Activated CD8-positive, alpha-beta memory T cell treated with anti-CD3 and anti-CD28 coated beads, Interleukin-2, amount 50 U/mL, for 48 hours (primary cell): ENCODE measurements around the gene MB21D2.
"Not testable (repeated sequence)": the region's sequence is repeated elsewhere in the genome, so short reads cannot be mapped to it uniquely, and the experiment has no call there.

Source experiments
- DNase-seq: peaks from one replicate; pipeline ENCODE4 v3.0.0-alpha.2; 2020

Gene MB21D2

DNA sequence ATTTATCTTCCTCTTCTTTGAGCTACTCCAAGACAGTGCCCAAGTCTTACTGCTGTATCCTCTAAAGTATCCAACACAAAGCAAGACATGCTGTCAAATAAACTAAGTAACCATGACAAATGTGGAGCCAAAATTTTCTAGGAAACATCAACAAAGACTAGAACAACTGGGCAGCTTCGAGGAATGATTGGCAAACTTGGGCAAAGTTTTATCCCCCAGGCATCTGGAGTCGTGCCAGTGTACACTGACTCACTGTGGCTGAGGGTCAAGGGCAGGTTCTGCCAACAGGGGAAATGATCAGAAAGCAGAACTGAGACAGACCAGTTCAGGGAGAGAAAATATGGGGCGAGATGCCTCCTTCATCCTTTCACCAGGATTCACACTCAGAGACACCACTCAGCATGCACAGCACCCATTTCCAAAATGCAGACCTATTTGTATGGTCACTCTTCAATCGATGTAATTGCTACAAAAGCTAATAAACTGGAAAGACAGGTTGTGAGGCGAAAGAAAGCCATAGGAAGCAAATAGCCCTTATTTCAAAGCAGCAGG is 65.8 kb downstream of the MB21D2 start:
- no peak for DNase-seq

DNA sequence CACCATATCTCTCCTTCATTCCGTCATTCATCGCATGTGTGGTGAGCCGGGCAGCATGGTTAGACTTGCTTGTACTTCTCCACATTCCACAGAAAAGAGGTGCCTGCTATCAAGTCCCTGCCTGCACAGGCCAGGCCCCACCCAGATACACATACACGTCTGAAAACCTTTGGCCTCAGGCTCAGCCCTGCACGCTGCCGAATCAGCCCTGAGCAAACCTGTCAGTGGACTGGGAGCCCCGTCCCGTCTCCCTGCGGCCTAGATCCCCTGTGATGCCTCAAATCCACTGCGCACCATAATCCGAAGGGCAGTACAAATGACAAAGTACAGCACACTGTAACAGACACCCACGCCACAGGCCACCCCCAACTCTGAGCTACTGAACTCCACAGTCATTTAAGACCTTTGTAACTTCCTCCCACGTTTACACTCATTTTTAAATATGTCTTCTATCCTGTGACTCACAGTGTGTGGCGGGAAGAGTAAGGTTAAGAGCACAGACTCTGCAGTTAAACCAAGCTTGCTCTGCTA is 67.1 kb downstream of the MB21D2 start:
- peak; percentile 63 for DNase-seq

DNA sequence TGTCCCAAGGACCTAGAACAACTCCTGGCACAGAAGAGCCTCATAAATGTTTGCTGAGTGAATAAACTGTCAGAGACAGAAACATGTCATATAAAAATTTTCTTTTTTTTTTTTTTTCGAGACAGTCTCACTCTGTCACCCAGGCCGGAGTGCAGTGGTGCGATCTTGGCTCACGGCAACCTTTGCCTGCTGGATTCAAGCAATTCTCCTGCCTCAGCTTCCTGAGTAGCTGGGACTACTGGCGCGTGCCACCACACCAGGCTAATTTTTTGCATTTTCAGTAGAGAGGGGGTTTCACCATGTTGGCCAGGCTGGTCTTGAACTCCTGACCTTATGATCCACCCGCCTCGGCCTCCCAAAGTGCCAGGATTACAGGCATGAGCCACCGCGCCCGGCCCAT is 67.8 kb downstream of the MB21D2 start:
- not testable (repeated sequence) for DNase-seq

DNA sequence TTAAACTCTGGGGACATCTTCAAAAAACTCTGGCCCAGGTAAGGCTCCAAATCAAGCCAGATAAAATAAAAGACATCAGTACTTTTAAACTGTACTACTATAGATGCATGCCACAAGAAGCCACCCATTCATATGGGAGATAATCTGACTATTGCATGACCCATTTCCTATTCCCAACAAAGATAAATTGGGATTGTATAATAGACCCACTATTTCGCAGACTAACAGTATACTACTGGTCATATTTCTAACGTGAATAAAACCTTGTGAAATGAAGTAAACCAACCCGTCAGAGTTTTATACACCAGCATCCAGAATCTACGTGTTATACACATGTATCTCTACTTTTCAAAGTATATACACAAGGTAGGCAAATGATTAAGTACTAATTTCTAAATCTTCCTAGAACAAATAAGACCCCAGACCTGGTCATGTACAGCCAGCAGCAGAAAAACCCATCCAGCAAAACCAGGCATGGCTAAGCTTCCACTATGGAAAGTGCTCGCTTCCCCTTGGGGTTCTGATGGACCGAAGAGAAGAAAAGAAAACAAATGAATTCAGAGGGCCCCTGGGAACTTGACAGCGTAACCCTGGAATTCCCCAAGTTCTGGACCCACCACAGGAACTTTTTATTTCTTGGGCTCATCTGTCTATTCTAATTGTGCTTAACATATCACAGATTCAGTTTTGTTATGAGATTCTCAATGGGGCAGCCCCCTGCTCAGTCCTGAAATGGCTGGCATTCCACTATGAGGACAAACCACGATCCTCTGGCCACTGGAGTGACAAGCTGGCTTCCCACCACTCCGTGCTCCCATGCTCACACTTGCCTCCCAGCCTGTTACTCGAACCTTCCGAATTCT is 69.1 kb downstream of the MB21D2 start:
- DNase-seq, result no peak

DNA sequence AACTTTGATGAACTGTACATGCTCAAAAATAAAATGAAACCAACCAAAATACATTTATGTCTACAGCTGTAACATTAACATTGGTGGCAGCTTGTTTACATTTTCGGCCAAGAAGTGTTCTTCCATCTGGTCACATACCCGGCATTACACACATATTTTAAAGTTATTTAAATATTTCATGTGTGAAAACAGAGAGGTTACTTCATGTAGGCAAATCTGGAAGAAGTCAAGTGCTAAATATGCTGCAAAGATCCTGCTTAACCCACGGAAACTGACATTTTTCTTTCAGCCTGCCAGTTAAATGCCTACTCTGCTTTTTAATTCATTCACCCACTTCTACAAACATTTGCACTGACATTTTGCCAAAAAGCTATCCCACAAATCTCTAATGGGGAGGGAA is 69.7 kb downstream of the MB21D2 start:
- no peak for DNase-seq

- no peak for DNase-seq
These were observed 72.2 kb downstream of the MB21D2 start for GRCh38 chr3:192845526-192845855.

DNA sequence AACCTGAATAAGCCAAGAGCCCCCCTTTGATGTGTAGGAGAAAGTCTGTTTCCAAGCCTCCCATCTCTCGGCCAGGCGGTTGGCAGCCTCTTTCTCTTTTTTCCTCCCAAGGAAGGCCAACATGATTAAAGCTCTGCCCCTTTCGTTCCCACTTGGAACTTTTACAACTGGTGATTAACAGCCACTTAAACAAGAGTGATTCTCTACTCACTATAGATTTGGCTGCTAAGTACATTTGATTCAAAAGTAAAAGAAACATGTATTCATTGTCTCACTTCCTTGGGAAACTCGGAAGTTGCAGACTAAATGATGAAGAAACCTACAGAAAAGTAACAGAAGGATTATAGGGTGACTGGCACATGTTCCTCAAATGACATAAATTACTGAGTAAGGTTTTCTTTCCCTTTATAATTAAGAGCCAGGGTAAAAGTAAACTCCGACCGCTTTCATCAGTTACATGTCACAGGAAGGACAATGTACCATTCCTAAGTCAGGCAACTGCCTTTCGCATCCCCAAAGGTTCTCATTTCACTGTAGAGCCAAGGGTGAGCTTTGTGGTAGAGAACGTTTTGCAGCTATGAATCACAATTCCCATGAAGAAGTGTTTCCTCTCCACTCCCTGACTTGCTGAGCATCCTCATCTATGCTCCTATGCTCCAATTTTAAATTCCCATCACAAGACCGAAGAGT is 72.7 kb downstream of the MB21D2 start:
- DNase-seq, result no peak

- DNase-seq, result no peak
These were observed 73.2 kb downstream of the MB21D2 start for GRCh38 chr3:192844486-192844765.

DNA sequence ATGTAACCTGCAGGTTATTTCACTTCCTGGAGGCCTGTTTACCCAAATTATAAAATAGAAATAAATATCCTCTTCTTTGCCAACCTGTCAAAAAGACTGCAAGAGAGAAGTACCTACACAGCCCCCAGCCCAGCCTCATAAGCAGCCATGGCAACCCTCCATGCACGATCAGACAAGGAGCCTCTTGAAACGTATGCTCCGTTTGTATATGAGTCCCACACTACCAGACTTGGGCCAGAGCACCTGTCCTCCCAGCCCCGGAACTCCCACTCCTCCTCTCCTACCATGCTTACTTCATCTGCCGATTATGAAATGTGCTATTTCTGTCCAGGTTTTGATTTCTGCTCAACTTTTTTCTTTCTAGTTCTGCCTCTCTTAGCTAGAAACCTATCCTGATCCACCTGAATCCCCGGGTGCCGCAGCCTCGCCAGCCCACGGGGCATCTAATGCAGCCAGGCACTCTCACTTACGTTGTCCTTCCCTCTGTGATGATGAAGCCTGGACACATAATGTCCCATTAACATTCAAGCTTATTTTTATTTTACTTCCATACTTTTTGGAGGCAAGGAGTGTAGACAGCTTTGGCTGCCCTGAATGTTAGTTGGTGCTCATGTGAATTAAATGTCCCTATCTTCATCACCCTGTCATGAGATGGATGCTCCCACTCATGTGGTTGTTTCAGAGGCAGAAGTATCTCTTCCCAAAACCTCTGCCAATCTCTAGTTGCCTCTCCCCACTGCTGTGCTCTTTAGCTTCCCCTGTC is 73.8 kb downstream of the MB21D2 start:
- DNase-seq, result no peak

- DNase-seq, result no peak
These were observed 74.5 kb downstream of the MB21D2 start for GRCh38 chr3:192843119-192843518.

DNA sequence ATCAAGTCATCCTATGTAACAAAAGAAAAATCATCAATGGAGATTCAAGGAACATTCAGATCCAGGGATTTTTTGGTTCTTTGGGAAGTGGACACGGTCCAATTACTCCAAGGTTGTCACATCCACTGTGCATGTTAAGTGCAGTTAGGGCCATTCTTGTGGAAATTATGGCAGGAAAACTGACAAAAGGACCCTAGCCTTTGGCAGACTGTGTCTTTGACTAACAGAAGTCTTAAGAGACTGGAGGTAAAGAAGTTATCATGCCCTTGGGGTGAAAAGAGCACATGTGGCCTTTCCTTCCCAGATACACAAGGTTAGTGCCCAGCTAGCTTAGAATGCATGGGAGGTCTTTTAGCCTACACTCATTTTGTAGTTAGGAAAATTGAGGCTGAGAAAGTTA is 74.9 kb downstream of the MB21D2 start:
- DNase-seq, result no peak

DNA sequence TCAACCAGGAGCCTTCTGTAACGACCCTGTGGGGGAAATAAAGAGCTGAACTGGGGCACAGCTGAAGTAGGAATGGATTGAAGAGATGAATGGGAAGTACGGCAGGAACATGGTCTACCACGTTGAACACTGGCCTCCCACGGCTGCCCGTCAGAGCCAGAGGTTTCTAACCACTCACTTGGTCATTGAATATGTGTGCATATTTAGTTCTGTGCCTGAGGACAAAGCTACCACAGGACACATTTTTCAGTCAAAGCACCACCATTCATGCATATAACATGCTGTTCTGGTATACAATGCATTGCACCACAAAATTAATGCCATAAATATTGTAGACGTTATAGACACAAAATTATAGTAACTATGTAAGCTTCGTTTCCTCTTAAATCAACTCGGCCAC is 75.5 kb downstream of the MB21D2 start:
- DNase-seq, result no peak

DNA sequence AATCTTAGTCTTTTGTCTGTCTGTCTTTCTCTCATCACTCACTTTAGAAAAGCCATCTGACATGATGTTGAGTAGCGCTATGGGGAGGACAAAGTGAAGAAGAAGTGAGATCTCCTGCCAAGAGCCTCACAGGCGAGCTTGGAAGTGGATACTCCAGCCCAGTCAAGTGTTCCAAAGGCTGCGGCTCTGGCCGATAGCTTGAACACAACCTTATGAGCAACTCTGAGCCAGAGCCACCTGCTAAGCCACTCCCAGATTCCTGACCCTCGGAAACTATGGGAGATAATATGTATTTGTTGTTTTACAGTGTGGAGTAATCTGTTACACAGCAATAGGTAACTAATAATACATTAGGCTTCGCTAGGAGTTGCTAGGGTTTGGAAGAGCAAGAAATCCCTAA is 76.2 kb downstream of the MB21D2 start:
- DNase-seq, result no peak

GRCh38 chr3:192840143-192840836 is 77.4 kb downstream of the MB21D2 start:
- no peak for DNase-seq

DNA sequence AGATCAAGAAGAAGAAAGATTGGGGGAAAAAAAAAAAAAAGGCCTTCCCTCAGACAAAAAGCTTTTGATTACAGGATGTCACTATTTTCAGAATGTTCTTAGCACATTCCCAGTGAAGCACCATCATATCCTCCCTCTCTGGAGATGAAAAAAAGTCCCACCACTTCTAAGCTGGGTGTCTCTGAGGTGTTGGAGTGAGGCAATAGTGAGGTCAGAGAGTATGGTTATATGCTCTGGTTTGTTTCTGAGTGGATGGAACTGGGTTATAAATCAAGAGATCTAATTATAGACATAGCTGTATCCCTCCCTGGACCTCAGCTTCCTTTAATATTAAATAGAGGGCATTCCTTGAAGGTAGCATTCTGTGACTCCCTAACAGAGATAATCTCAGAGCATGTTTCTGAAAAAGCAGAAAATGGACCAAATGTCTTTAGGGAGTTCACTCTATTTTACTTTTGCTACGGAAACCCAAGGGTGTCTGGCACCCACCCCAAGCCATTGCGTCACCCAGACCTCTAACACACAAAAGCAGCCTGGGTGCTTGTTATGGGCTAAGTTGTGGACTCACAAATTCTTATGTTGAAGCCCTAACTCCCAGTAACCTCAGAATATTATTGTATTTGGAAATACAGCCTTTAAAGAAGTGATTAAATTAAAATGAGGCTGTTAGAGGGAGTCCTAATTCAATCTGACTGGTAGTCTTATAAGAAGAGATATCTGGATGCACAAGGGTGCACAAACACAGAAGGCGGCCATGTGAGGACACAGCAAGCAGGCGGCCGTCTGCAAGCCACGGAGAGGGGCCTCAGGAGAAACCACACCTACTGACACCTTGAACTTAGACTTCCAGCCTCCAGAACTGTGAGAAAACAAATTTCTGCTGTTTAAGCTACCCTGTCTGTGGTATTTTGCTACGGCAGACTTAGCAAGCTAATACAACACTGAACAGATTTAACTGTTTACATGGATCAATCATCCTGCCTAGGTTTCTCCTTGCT is 81.5 kb downstream of the MB21D2 start:
- no peak for DNase-seq

DNA sequence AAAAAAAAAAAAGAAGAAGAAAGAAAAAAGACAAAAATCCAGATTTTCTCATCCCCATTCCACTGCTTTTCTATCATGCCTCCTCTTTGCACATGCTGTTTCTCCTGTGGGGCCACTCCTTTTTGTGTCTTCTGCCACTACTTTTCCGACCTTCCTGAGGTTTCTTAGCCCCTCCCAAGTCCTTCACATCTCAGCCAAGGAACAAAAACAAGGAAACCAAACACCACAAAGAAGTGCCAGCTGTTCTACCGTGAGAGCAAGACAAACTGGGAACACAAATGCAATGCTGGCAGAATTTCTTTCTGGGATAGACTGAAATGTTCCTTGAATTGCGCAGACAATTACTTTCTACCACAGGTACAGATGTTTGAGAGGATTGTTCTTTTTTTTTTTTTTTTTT is 83.2 kb downstream of the MB21D2 start:
- DNase-seq, result no peak

DNA sequence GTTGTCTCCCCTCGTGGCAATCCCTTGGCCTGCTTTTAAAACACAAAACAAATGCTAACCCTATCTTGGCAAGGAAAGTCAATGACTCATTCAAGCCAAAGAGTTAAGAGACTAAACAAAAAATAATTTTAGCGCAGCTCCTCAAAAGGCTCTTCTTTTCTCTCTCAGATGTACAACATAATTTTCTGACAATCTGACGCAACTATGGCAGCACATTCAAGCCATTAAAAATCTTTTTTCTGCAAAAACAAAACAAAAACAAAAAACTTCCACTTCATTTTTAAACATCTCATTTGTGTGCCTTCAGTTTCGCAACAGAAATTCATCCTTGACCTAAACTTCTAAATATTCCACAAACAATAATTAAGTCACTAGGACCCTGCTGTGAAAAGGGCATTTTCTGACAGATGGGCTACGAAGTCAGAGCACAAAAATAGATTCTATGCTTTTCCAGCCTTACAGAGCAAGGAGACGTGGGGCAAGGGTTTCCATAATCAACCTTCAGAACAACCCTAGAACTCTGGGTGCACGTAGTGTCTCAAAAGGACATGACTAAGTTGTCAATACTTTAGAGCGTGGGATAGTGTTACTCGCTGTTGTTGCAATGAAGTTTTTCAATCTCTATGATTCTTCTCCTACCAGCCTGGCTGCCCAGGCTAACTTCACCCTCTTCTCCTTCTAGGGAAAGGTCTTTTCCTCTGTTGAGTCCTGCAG is 84.3 kb downstream of the MB21D2 start:
- no peak for DNase-seq

DNA sequence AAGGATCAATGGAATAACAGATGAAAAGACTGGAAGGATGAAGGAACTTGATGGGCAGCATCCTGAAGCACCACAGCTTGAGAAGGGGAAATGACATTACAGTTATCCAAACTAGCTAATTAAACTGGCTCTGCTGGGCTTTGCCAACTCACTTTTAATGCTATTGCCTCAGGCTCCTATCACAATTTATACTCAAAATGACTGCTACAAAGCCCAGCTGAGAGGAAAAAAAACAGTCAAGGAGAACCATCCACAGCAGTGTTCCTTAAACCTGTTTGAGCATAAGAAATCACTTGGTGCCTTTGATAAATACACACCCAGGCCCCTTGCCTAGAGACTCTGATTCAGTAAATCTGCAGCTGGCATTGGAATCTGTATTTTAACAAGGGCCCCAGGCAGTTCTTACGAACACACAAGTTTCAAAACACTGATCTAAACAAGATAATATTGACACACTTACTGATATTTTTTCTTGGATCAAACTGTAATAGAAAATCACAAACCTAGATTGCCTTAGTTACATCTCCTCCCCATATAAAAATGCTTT is 85.8 kb downstream of the MB21D2 start:
- DNase-seq, result no peak

GRCh38 chr3:192831111-192831644 is 86.5 kb downstream of the MB21D2 start:
- no peak for DNase-seq
